NCI-H446 (cell line): ENCODE measurements around the gene NKX1-1.
"Not testable (repeated sequence)": the region's sequence is repeated elsewhere in the genome, so short reads cannot be mapped to it uniquely, and the experiment has no call there.

Source experiments
- DNase-seq, 2 experiments: peaks; one replicate each; lab custom pipeline; 2025; lab: John Stamatoyannopoulos, UW

NKX1-1 gene

DNA sequence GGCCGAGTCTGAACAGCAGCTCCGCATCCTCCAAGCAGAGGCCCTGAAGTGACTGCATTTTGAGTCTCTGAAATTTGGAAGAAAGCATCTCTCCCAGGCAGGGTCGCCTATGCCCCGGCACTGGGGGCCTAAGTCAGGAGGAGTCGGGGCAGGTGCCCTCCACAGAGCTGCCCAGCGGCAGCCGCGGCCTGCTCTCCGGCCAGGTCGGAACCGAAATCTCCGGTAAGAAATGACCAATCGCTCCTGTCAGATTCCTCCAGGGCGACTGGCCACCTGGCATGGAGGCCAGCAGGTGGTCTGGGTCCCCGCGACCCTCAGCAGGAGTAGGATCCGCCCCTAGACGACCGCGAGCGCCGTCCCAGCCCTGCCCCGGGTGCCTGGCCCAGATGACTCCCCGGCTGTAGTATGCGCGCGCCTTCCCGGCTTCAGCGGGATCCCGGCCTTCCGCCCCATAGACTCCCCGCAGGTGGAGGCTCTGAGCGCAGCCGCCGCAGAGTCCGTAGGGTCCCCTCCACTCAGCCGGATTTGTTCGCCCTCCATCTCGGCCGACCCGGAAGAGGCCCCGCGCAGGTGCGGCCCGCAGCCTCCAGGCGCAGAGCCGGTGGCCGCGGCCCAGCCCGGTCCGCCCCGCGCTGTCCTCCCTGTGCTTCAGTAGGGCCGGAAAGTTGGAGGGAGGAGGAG is 1.5 kb downstream of the NKX1-1 start:
- DNase-seq = no peak

DNA sequence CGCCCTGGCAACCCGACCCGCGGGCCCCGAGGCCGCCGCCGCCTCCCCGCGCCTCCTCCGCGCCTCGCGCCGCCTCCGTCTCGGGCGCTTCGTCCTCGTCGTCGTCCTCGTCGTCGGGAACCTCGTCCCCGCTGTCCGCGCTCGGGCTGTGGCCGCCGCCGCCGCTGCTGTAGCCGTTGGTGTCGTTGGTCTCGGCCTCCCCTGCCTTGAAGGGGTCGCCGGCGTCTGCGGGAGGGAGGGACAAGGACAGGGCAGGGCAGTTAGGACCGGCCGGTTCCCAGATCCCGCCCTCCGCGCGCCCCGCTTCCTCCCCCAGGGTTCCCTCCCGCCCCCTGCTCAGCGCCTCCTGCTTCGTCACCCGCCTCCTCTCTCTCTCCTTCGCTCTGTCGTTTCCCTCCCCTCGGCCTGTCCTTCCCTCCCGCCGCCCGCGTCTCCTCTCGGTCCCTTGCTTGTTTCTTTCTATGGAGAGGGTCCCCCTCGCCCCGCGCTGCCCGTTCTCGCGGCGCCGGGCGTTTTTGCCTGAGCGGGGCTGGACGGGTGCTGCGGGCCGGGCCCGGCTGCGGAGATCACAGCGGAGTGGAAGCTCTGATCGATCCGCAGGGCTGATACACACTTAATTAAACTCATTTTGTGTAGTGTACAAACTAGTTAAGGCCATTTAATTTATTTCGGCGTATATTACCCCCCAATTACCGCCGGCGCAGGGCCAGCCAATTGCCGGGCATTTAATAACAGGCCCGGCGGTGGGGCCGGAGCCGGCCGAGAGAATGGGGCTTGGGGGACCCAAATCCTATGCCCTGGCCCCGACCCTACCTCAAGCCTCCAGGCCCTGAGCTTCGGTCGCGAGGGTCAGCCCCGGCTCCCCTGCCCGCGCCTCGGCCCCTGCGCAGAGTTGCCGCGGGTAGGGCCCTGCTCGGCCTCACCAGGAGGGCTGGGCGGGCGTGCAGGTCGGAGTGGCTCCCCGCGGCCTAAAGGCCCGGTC is 2.4 kb downstream of the NKX1-1 start:
- no peak for DNase-seq

DNA sequence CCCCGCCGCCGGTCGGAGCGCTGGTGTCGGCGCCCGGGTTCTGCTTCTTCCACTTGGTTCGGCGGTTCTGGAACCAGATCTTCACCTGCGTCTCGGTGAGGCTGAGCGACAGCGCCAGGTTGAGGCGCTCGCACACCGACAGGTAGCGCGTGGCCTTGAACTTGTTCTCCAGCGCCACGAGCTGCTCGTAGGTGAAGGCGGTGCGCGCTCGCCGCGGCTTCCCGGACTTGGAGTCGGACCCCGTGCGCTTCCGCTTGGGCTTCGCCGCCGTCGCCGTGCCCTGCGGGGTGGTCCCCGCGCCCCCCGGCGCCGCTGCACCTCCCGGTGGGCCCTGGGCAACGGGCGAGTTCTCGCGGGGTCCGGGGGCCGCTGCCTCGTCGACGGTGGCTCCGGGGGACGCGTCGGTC is 3.1 kb downstream of the NKX1-1 start:
- DNase-seq = no peak

DNA sequence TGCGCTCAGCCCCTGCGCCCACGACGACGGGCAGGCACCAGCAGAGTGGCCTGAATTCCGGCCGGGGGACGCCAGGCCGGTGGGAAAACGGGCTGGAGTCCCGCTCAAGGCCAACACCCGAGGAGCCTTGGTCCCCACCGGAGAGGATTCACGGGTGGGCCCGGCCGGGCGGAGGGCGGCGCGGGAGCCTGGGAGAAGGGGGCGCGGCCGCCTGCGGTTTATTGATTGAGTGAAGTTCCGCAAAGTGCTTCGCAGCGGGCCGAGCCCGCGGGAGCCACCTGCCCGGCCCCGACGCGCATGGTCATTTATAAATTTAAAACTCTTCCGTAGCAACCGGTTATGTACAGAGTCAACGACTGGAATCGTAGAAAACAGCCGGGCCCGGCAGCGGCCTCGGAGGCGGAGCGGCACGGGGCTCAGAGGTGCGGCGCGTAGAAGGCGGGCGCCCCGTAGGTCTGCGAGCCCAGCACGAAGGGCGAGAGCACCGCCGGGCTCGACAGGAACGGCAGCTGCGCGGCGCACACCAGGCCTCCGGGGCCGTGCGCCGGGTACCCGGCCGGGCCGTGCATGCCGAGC is 3.6 kb downstream of the NKX1-1 start:
- no peak for DNase-seq

DNA sequence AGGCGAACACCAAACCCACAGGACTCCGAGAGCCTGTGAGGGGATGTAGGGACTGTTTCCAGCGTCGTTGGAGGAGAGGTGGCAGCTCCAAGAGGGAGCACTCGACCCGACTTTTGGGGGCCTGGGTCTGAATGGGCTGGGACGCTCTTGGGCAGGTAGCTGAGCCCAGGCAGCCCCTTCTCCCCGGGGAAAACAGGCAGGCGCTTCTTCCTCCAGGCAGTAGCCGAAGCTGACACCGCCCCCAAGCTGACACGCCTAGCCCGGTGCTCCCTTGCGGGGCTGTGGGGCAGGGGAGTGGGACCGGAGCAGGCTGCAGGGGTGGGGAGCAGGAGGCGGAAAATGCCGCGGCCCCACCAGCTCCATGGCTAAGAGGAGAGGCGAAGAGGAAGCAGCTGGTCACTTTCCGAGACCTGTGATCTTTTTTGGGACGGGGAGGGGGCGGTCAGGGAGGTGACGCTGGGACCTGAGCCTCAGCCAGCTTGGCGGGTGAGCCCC is 4.2 kb downstream of the NKX1-1 start:
- no peak for DNase-seq

DNA sequence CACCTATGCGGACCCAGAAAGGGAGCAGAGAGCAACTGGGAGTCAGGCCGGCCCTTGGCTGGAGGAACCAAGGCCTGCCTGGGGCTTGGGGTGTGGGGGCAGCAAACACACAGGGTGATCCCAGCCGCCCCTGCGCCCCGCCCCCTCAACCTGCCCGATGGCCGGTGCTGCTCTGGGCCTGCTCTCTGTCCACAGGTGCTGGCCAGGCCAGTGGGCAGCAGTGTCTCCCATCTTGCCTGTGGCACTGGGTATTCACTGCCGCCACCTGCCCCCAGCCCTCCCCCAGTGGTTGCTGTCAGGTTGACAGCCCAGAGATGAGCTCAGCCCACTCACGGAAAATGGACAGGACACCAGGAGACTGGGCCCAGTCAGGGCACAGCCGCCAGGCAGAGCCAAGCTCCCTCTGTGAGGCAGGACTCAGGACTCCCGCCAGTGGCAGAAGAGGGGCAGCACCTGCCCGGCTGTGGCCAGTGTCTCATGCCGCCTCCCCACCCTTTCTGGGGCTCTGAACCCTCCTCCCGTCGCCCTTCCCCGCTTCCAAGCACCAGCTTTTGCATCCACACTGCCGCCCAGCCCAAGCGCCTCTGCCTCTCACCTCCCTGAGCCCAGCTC is 4.7 kb downstream of the NKX1-1 start:
- no peak for DNase-seq

DNA sequence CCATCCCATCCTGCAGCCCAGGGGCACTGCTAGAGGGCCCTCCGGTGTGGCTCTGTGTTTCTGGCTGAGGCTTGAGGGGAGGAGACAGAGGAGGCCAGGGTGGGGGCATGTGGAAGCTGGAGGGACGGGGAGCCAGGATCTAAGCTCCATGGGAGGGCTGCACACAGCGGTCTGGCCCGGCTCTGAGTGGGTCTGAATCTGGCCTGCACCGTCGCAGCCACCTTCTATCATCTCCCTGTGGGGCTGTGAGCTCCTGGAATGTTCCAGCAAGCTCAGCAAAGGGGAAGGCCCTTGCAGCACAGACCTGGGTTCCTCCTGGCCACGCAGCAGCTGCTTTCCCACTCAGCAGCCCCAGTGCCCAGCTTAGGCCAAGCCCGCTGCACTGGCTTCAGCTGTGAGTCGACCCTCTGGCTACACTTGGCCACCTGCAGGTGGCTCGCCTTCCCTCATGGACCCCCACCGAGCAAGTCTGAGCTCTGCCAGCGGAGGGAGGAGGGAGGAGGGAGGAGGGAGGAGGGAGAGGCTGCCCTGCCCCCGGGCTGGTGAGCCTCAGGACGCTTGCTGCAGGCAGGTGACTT is 5.3 kb downstream of the NKX1-1 start:
- no peak for DNase-seq

DNA sequence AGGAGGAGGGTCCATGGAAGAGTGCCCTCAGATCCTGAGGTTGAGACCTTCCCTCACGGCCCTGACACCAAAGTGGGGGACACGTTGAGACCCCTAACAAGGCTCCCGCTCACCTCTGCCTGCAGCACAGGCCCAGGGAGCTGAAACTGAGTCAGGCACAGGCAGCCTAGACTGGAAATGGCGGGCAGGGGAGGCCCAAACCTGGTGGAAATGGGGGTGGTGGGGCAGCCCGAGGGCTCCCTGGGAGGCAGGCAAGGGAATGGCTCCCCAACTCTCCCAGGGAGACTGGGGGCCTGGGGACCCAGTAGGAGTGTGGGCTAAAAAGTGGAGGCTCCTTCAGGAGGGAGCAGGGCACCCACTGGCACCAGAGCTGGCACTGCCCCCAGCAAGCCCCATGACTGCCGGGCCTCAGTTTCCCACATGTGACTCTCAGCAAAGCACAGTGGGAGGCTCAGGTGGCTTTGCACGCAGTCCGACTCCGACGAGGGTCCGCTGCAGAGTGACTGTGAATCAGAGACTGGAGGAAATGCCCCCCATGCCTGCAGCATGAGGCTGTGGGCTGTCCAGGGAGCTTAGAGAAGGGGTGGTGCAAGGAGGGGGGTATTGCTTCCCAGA is 5.9 kb downstream of the NKX1-1 start:
- no peak for DNase-seq

DNA sequence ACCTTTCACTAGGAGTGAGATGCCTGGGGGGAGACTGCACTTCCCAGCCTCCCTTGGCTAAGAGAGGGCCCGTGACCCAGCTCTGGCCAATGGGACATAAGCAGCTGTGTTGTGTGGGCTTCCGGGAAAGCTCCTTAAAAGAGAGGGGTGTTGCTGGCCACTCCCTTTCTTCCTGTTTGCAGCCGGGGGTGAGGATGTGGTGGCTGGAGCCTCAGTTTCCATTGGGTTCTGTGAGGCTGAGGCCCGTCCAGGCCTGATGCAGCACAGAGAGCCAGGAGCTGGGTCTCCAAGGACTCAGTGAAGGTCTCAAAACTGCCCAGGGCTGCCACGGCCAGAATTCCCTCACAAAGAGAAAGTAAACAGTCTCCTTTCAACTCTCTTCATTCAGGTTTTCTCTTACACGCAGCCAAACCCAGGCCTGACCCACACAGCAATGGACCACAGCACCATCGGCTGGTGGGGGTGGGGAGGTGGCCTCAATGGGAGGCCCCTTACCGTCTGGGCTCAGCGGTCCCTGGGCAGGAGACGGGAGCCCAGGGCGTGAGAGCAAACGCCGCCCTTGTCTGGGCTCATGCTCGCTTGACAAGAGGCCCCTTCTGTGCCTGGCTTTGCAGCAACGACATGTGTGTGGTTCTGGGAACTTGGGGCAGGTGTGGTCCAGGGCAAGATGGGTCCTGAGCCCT is 6.6 kb downstream of the NKX1-1 start:
- DNase-seq = no peak

DNA sequence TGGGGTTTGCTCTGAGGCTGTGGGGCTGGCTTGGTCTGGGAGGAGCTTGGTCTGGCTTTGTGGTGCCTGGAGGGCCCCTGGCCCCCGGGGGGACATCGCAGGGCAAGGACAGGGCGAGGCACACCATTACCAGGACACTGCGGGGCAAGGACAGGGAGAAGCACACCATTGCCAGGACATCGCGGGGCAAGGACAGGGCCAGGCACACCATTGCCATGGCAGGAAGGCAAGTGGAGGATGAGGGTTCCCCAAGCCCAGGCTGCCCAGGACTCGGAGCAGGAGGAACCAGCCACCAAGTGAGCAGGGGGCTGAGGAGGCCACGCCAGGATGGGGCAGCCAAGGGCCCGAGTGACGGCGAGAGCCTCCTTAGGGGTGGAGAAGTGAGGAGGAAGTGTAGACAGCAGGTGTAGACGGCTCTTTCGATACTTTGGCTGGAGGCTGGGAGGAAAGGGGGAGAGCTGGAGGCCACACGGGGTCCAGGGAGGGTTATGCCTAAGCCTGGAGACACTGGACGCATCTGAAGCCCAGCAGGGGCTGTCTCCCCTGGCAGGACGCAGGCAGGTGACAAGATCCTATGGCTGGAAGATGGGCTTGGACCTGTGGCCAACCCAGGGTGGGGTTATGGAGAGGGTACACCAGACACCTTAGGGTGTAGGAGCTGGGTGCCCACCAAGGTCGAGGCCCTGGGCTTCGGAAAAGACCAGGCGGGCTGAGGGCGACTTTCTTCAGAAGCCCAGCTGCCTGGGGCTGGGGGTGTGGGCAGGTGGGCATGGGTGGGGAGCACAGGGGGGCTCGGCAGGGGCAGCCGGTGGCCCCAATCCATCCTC is 7.3 kb downstream of the NKX1-1 start:
- no peak for DNase-seq

DNA sequence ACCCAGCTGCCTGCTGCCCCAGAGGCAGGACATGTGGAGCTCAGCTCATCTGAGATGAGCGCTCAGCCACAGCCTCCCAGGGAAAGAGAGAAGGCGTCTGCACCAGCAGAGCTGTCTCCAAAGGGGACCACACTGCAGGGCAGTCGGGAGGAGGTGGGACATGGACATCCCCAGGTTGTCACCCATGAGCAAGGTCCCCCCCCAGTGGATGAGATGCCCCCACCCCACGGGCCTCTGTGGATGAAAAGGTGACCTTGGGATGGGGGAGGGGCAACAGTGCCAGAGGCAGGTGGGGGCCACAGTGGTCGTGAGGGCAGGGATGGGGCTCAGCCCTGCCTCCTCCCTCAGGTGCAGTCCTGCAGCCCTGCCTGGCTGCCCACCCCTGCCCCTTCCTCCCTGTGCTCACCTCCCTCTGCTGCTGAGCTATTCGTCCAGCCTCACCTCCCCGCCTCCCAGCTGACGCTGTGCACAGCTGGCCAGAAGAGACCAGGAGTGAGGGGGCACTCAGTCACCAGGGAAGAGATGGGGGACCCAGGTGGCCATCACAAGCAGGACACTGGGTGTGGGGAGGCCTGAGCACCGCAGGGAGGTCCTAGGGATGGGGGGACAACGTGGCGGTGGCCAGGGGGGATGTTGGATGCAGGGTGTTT is 9.3 kb downstream of the NKX1-1 start:
- DNase-seq = no peak

DNA sequence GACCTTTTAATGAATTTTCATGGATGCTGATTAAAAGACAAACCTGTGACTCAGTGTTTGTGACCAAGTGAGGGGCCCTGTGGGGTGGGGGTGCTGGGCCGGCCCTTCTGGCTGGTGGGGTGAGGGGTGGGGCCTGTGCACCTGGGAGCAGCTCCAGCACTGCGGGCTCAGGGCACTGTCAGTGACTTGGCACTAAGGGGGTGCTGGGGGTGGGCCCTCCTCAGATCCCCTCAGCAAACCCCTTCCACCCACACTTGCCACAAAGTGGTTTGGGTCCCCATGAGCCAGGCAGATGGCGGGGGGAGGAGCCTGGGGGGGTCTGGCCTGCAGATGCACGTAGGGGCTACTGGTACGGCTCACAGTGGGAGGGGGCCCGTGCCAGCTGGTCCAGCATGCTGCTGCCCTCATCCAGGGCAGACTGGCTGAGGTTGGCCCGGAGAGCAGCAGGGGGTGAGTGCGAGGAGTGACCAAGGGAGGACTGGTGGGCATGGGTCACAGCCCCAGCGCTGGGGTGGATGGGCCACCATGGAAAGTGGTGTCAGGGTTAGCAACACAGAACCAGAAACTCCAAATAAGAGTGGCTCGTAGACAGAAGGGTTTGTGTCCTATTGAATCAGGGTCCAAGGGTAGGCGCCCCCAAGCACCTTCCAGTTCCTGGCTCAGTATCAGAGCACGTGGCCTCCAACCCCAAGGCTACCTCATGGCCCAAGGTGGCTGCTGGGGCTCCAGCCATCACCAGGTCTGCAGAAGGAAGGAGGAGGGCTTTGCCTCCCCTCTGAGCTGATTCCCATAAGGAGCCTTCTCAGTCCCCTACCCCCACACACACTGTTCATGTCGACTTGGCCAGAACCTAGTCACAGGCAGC is 10.1 kb downstream of the NKX1-1 start:
- DNase-seq = no peak

DNA sequence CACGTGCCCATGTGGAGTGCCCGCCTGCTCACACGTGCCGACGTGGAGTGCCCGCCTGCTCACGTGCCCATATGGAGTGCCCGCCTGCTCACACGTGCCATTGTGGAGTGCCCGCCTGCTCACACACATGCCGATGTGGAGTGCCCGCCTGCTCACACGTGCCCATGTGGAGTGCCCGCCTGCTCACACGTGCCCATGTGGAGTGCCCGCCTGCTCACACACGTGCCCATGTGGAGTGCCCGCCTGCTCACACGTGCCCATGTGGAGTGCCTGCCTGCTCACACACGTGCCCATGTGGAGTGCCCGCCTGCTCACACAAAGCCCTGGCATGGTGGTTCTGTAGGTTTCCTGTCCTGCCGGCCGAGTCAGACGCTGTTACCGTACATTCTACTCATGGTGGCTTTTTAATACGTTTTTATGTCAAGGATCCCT is 10.8 kb downstream of the NKX1-1 start:
- DNase-seq = not testable (repeated sequence)

DNA sequence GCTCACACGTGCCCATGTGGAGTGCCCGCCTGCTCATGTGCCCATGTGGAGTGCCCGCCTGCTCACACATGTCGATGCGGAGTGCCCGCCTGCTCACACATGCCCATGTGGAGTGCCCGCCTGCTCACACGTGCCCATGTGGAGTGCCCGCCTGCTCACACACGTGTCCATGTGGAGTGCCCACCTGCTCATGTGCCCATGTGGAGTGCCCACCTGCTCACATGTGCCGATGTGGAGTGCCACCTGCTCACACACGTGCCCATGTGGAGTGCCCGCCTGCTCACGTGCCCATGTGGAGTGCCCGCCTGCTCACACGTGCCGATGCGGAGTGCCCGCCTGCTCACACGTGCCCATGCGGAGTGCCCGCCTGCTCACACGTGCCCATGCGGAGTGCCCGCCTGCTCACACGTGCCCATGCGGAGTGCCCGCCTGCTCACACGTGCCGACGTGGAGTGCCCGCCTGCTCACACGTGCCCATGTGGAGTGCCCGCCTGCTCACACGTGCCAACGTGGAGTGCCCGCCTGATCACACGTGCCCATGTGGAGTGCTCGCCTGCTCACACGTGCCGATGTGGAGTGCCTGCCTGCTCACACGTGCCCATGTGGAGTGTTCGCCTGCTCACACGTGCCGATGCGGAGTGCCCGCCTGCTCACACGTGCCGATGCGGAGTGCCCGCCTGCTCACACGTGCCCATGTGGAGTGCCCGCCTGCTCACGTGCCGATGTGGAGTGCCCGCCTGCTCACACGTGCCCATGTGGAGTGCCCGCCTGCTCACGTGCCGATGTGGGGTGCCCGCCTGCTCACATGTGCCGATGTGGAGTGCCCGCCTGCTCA is 11.5 kb downstream of the NKX1-1 start:
- not testable (repeated sequence) for DNase-seq

DNA sequence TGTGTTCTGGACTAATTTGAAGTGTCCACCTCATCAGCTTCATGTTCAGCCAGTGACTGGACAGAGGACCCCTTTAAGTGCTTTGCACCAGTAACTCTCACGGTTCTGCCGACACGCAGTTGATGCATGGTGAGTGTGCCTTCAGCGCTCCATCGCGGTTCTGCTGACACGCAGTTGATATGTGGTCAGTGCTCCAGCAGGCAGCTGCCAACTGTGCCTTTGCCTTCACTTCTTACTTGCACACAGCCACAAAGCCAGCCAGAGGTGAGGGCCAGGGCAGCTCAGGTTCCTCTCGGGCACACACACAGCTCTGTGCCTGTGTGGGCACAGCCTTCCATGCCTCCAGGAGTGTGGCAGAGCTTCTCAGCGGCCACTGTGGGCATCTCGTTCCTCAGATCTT is 12.4 kb downstream of the NKX1-1 start:
- DNase-seq = no peak

DNA sequence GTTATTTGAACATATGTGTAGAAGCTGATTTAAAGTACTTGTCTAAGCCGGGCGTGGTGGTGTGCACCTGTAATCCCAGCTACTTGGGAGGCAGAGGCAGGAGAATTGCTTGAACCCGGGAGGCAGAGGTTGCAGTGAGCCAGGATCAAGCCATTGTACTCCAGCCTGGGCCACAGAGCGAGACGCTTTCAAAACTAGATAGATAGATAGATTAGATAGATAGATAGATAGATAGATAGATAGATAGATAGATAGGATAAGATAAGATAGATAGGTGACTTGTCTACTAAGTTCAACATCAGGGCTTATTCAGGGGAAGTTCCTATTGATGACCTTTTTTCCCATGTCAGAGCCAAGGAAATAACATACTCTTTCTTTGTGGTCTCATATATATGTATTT is 12.9 kb downstream of the NKX1-1 start:
- not testable (repeated sequence) for DNase-seq
